NCI-H2227 (cell line): ENCODE measurements around the gene COL2A1.

Source experiments
- DNase-seq: peaks from one replicate; lab custom pipeline; 2025; ENCODE audit not compliant: unreplicated experiment; lab: John Stamatoyannopoulos, UW

Gene COL2A1

GRCh38 chr12:47949441-47950341, 54.6 kb downstream of the COL2A1 start:
- DNase-seq, result peak; percentile 57

GRCh38 chr12:47947341-47947740, 56.9 kb downstream of the COL2A1 start:
- DNase-seq, result no peak

GRCh38 chr12:47946413-47947323, 57.6 kb downstream of the COL2A1 start:
- DNase-seq, result no peak

- no peak for DNase-seq
Measured at GRCh38 chr12:47945341-47945728, 58.9 kb downstream of the COL2A1 start.

GRCh38 chr12:47944685-47945340, 59.5 kb downstream of the COL2A1 start:
- no peak for DNase-seq

GRCh38 chr12:47943623-47944340, 60.5 kb downstream of the COL2A1 start:
- no peak for DNase-seq

GRCh38 chr12:47942614-47943225, 61.6 kb downstream of the COL2A1 start:
- no peak for DNase-seq

- DNase-seq, result no peak
Measured at GRCh38 chr12:47941871-47942613, 62.2 kb downstream of the COL2A1 start.

- DNase-seq, result no peak
Measured at GRCh38 chr12:47941475-47941780, 62.8 kb downstream of the COL2A1 start.

GRCh38 chr12:47940773-47941474, 63.4 kb downstream of the COL2A1 start:
- no peak for DNase-seq

GRCh38 chr12:47939009-47939601, 65.2 kb downstream of the COL2A1 start:
- no peak for DNase-seq

- no peak for DNase-seq
Measured at GRCh38 chr12:47938594-47938993, 65.7 kb downstream of the COL2A1 start.

GRCh38 chr12:47938093-47938492, 66.2 kb downstream of the COL2A1 start:
- no peak for DNase-seq

- no peak for DNase-seq
Measured at GRCh38 chr12:47935184-47935583, 69.1 kb downstream of the COL2A1 start.

GRCh38 chr12:47931187-47931586, 73.1 kb downstream of the COL2A1 start:
- no peak for DNase-seq

GRCh38 chr12:47930634-47931033, 73.6 kb downstream of the COL2A1 start:
- DNase-seq, result no peak

- DNase-seq, result no peak
Measured at GRCh38 chr12:47927346-47927745, 76.9 kb downstream of the COL2A1 start.
